Loucy (cell line): ENCODE data around the gene CCL1.

Experiments
- H2AFZ ChIP-seq: fragments of 200-600 bp; sonication (generic); 2 replicates; pipeline ENCODE4 v1.6.0; 2016; ENCODE audit warnings: antibody characterized with exemption, mild to moderate bottlenecking, low read length, moderate library complexity
- H3F3A ChIP-seq: fragments of 200-600 bp; 2 replicates; pipeline ENCODE4 v1.6.0; 2016; ENCODE audit warnings: antibody characterized with exemption, low read depth, mild to moderate bottlenecking
- H3K27me3 ChIP-seq: fragments of 200-600 bp; sonication (generic); 2 replicates; pipeline ENCODE4 v1.6.1; 2014; ENCODE audit warnings: low read length, mild to moderate bottlenecking; ENCODE audit not compliant: insufficient read depth, poor library complexity, severe bottlenecking
- H3K36me3 ChIP-seq: fragments of 200-600 bp; sonication (generic); 2 replicates; pipeline ENCODE4 v1.6.1; 2016; ENCODE audit warnings: low read length; ENCODE audit not compliant: insufficient read depth
- H3K4me1 ChIP-seq: fragments of 200-600 bp; sonication (generic); 2 replicates; pipeline ENCODE4 v1.5.1; 2014; ENCODE audit warnings: low read length, mild to moderate bottlenecking; ENCODE audit not compliant: insufficient read depth, poor library complexity, severe bottlenecking
- H3K4me2 ChIP-seq: fragments of 200-600 bp; sonication (generic); 2 replicates; pipeline ENCODE4 v1.6.0; 2014; ENCODE audit warnings: antibody characterized with exemption, low read length, low read depth, mild to moderate bottlenecking; ENCODE audit not compliant: poor library complexity, severe bottlenecking
- H3K4me3 ChIP-seq: fragments of 200-600 bp; sonication (generic); 2 replicates; pipeline ENCODE4 v1.5.1; 2014; ENCODE audit warnings: low read length, mild to moderate bottlenecking, mixed read lengths; ENCODE audit not compliant: poor library complexity, severe bottlenecking
- H3K79me2 ChIP-seq: fragments of 200-600 bp; sonication (generic); 2 replicates; pipeline ENCODE4 v1.6.1; 2014; ENCODE audit warnings: low read length; ENCODE audit not compliant: insufficient read depth
- H3K9ac ChIP-seq: fragments of 200-600 bp; sonication (generic); 2 replicates; pipeline ENCODE4 v1.6.0; 2014; ENCODE audit warnings: mild to moderate bottlenecking, low read depth, low read length, moderate library complexity; ENCODE audit not compliant: poor library complexity, severe bottlenecking
- H3K9me2 ChIP-seq: fragments of 200-600 bp; sonication (generic); replicated peaks from 2 replicates; pipeline ENCODE4 v1.6.1; 2016; ENCODE audit warnings: low read depth, low read length, mixed read lengths
- H3K9me3 ChIP-seq: fragments of 200-600 bp; sonication (generic); 2 replicates; pipeline ENCODE4 v1.6.1; 2014; ENCODE audit warnings: mild to moderate bottlenecking, antibody characterized with exemption, low read length, low read depth; ENCODE audit not compliant: insufficient read depth
- H4K20me1 ChIP-seq: fragments of 200-600 bp; sonication (generic); 2 replicates; pipeline ENCODE4 v1.6.0; 2014; ENCODE audit warnings: antibody characterized with exemption, low read length, mild to moderate bottlenecking; ENCODE audit not compliant: insufficient read depth, poor library complexity, severe bottlenecking
- CTCF ChIP-seq: fragments of 200-600 bp; sonication (generic); conservative IDR thresholded peaks from 2 replicates; pipeline ENCODE4 v1.5.1; 2014; ENCODE audit warnings: mild to moderate bottlenecking, antibody characterized with exemption, low read length
- EZH2phosphoT487 ChIP-seq: fragments of 200-600 bp; IDR thresholded peaks from 2 replicates; pipeline ENCODE4 v1.6.1; 2018; ENCODE audit warnings: antibody characterized with exemption, mild to moderate bottlenecking, moderate library complexity, borderline replicate concordance

The CCL1 gene

DNA sequence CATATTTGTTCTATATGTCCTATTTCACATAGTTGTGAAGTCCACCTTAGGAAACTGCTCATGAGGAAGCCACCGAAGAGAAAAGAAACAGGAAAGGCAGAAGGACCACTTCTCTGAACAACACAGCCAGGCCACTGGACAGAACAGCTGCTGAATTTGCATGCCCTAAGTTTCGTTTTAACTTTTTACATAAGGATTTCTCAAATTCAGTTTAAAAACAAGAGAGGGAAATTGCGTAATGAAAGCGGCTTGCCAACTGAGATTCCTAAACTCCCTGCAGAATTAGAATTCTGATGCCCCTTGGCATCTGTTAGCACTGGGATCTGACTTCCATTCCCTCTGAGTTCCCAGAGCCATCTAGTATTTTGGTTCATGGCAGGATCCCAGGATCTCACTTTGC lies 48.8 kb downstream of the CCL1 start:
- Histone ChIP-seq H4K20me1 (no peaks in the 10 kb centered on the region), H3K27me3 (no peaks in the 10 kb centered on the region), H3K9ac (no peak overlapping the region), H3K4me2 (no peak overlapping the region), H3K9me3 (no peaks in the 10 kb centered on the region), H3K36me3 (no peaks in the 10 kb centered on the region), H3K4me1 (no peaks in the 10 kb centered on the region), H3K79me2 (no peaks in the 10 kb centered on the region), H3F3A (no peaks in the 10 kb centered on the region), H2AFZ (no peak overlapping the region), H3K4me3 (no peak overlapping the region), H3K9me2 (no peaks in the 10 kb centered on the region)
- TF ChIP-seq EZH2phosphoT487 (no peak), CTCF (no peak)

DNA sequence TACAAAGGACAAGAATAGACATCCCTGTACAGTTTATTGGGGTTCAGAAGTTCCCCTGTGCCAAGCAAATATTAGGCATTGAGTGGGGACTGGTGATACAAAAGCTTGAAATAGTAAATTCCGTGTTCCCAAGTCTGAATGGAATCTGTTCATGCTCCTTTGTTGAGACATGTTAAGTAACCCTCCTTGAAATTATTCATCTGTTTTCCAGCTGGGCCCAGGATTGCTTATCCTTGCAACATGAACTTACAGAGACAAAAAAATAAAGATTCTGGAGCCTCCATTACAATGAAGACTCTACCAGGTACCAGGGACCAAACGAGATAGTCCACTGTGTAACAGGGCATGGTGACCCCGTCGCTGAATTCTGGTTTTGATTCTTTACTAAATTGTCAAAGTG lies 49.9 kb downstream of the CCL1 start:
- Histone ChIP-seq H3K27me3 (no peaks in the 10 kb centered on the region), H3K9me3 (no peaks in the 10 kb centered on the region), H3K9me2 (no peaks in the 10 kb centered on the region), H3F3A (no peaks in the 10 kb centered on the region), H4K20me1 (no peaks in the 10 kb centered on the region), H3K4me3 (no peak overlapping the region), H3K4me2 (no peak overlapping the region), H3K36me3 (no peaks in the 10 kb centered on the region), H3K79me2 (no peaks in the 10 kb centered on the region), H3K9ac (no peak overlapping the region), H2AFZ (no peak overlapping the region), H3K4me1 (no peaks in the 10 kb centered on the region)
- TF ChIP-seq CTCF (no peak), EZH2phosphoT487 (no peak)

DNA sequence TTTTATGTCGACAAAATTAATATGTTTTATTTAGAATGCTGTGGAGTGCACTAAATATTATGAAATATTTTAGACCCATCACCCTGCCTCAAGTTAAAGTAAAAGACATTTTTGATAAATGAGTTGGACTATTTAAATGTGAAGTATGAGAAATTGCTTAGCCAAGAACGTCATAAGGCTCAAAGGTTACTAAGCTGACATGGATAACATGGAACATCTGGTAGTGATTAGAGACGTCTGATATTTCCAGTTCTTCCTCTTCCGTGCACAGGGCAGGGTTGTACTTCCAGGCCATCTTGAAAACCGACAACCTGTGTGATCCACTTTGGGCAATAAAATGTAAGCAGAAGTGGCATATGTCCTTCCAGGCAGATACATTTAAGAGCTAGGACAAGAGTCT lies 51.0 kb downstream of the CCL1 start:
- Histone ChIP-seq H3K4me1 (no peaks in the 10 kb centered on the region), H3K36me3 (no peaks in the 10 kb centered on the region)

More for the DNA sequence above, 51.0 kb downstream of the CCL1 start:
- Histone ChIP-seq H3K9me3 (no peaks in the 10 kb centered on the region), H3K9ac (no peak overlapping the region), H3K27me3 (no peaks in the 10 kb centered on the region), H3K79me2 (no peaks in the 10 kb centered on the region), H3K4me2 (no peak overlapping the region), H4K20me1 (no peaks in the 10 kb centered on the region), H3K4me3 (no peak overlapping the region), H3K9me2 (no peaks in the 10 kb centered on the region), H2AFZ (no peak overlapping the region), H3F3A (no peaks in the 10 kb centered on the region)
- TF ChIP-seq EZH2phosphoT487 (no peak), CTCF (no peak)
